Measurements from ENCODE around the gene HBA1.
"Not testable (repeated sequence)": the region's sequence is repeated elsewhere in the genome, so short reads cannot be mapped to it uniquely, and the experiment has no call there.

HBA1 gene

DNA sequence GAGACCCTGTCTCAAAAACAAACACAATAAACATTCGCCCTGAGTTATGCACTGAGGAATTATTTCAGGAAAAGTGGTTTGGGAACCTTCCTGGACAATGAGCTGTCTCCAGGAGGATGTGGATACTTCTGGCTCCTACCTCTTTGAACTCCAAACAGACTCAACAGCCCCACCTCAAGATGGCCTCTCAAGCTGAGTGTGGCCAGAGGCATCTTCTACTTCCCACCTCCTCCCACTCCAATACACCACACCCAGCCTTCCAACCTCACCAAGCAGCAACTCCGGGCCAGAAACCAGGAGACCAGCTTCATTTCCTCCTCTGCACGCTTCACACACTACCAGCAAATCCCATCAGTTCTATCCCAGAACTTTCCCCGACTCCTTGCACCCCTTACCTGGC, 15.4 kb downstream of the HBA1 start:
- Histone ChIP-seq H3K9me3 (ENCODE audit: control insufficient read depth in 1 of 2, low read length in 2 of 2) (no peaks in the 10 kb centered on the region), H3K4me3 (ENCODE audit: low read depth in 1 of 2, low read length in 2 of 2) (no peak overlapping the region), H3K27ac (ENCODE audit: low read length) (no peak overlapping the region), H3K4me1 (ENCODE audit: control insufficient read depth in 1 of 2, insufficient read depth in 2 of 2, low read length in 2 of 2) (no peaks in the 10 kb centered on the region), H3K27me3 (ENCODE audit: low read depth, low read length) (no peaks in the 10 kb centered on the region), H3K36me3 (ENCODE audit: control insufficient read depth in 1 of 2, insufficient read depth in 2 of 2, low read length in 2 of 2) (peaks cover 47 to 88% of the 10 kb centered on the region in 2 donors)

DNA sequence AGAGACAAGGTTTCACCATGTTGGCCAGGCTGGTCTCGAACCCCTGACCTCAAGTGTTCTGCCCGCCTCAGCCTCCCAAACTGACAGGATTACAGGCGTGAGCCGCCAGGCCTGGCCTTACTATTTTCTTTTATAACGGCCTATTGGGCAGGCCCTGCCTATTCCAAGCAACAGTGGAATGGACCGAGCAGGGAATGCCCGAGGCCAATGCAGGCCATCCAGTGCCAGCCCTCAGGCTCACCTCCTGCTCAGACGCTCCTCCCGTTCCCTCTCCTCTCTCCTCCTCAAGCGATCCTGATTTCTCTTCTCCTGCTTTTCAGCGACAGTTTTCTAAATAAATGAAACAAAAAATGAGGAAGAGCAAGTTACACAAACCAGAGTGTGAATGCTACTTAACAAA, 16.2 kb downstream of the HBA1 start:
- Histone ChIP-seq H3K9me3 (ENCODE audit: control insufficient read depth in 1 of 2, low read length in 2 of 2) (no peaks in the 10 kb centered on the region), H3K36me3 (ENCODE audit: control insufficient read depth in 1 of 2, insufficient read depth in 2 of 2, low read length in 2 of 2) (peaks cover 51 to 89% of the 10 kb centered on the region in 2 donors), H3K27ac (ENCODE audit: low read length) (no peak overlapping the region), H3K4me1 (ENCODE audit: control insufficient read depth in 1 of 2, insufficient read depth in 2 of 2, low read length in 2 of 2) (no peaks in the 10 kb centered on the region), H3K27me3 (ENCODE audit: low read depth, low read length) (no peaks in the 10 kb centered on the region), H3K4me3 (ENCODE audit: low read depth in 1 of 2, low read length in 2 of 2) (no peak overlapping the region)

DNA sequence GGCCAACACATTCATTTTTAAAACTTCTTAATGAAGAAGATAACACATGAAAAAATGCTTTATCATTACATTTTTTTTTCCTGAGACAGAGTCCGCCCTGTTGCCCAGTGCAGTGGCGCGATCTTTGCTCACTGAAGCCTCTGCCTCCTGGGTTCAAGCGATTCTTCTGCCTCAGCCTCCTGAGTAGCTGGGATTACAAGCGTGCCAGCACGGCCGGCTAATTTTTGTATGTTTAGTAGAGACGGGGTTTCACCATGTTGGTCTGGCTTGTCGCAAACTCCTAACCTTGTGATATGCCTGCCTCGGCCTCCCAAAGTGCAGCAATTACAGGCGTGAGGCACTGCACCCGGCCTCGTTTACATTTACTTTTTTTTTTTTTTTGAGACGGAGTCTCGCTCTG, 17.0 kb downstream of the HBA1 start:
- Histone ChIP-seq H3K9me3 (ENCODE audit: control insufficient read depth in 1 of 2, low read length in 2 of 2) (no peaks in the 10 kb centered on the region), H3K4me3 (ENCODE audit: low read depth in 1 of 2, low read length in 2 of 2) (no peak overlapping the region), H3K4me1 (ENCODE audit: control insufficient read depth in 1 of 2, insufficient read depth in 2 of 2, low read length in 2 of 2) (no peaks in the 10 kb centered on the region), H3K27me3 (ENCODE audit: low read depth, low read length) (no peaks in the 10 kb centered on the region), H3K27ac (ENCODE audit: low read length) (no peak overlapping the region), H3K36me3 (ENCODE audit: control insufficient read depth in 1 of 2, insufficient read depth in 2 of 2, low read length in 2 of 2) (peaks cover 50 to 91% of the 10 kb centered on the region in 2 donors)

DNA sequence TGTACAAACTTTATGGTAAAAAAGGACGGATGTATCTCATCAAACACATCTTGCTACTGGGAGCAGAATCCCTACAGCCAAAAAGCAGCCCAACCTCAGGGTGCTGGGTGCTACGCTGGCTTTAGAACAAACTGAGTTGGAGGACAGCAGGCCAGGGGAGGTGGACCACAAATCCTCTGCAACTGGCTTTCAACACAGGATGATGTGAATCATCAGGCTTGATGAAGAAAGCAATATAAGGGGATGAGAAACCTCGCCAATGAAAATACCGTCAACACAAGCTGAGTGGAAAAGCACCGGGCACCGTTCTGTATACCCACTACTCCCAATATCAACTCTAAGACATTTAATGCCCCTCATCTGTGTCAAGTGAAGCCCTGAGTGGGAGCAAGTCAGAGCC, 18.0 kb downstream of the HBA1 start:
- Histone ChIP-seq H3K9me3 (ENCODE audit: control insufficient read depth in 1 of 2, low read length in 2 of 2) (no peaks in the 10 kb centered on the region), H3K4me3 (ENCODE audit: low read depth in 1 of 2, low read length in 2 of 2) (no peak overlapping the region), H3K27me3 (ENCODE audit: low read depth, low read length) (no peaks in the 10 kb centered on the region), H3K4me1 (ENCODE audit: control insufficient read depth in 1 of 2, insufficient read depth in 2 of 2, low read length in 2 of 2) (no peaks in the 10 kb centered on the region), H3K36me3 (ENCODE audit: control insufficient read depth in 1 of 2, insufficient read depth in 2 of 2, low read length in 2 of 2) (peaks cover 47 to 91% of the 10 kb centered on the region in 2 donors), H3K27ac (ENCODE audit: low read length) (no peak overlapping the region)

DNA sequence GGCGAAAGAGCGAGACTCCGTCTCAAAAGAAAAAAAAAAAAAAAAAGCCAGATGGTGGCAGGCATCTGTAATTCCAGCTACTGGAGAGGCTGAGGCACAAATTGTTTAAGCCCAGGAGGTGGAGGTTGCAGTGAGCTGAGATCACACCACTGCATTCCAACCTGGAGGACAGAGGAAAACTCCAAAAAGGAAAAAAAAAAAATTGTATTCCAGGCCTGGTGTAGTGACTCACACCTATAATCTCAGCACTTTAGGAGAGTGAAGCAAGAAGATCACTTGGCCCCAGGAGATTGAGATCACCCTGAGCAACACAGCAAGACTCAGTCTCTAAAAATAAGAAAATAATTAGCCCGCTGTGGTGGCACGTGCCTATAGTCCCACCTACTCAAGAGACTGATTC, 23.9 kb downstream of the HBA1 start:
- H3K36me3 ChIP-seq (ENCODE audit: control insufficient read depth in 1 of 2, insufficient read depth in 2 of 2, low read length in 2 of 2), result peaks cover 32 to 69% of the 10 kb centered on the region in 2 donors
- H3K27me3 ChIP-seq (ENCODE audit: low read depth, low read length), result no peaks in the 10 kb centered on the region
- no peak overlapping the region for H3K4me3 ChIP-seq (ENCODE audit: low read depth in 1 of 2, low read length in 2 of 2)
- H3K27ac ChIP-seq (ENCODE audit: low read length), result no peak overlapping the region
- no peaks in the 10 kb centered on the region for H3K9me3 ChIP-seq (ENCODE audit: control insufficient read depth in 1 of 2, low read length in 2 of 2)
- H3K4me1 ChIP-seq (ENCODE audit: control insufficient read depth in 1 of 2, insufficient read depth in 2 of 2, low read length in 2 of 2), result no peaks in the 10 kb centered on the region

DNA sequence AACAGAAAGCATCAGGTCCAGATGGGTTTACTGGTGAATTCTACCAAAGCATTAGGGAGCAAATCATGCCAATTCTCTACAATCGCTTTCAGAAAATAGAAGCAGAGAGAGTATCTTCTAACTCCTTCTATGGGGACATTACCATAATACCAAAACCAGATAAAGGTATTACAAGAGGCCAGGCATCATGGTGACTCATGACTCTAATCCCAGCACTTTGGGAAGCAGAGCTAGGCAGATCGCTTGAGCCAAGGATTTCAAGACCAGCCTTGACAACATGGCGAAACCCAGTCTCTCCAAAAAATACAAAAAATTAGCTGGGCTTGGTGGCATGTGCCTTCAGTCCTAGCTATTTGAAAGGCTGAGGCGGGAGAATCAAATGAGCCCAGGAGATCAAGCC, 26.8 kb downstream of the HBA1 start:
- Histone ChIP-seq H3K4me3 (ENCODE audit: low read depth in 1 of 2, low read length in 2 of 2) (no peak overlapping the region), H3K27me3 (ENCODE audit: low read depth, low read length) (no peaks in the 10 kb centered on the region), H3K27ac (ENCODE audit: low read length) (no peak overlapping the region)

GRCh38 chr16:204046-204445, 27.6 kb downstream of the HBA1 start:
- not testable (repeated sequence) for H3K27ac ChIP-seq (ENCODE audit: low read length); H3K4me3 ChIP-seq (ENCODE audit: low read depth in 1 of 2, low read length in 2 of 2); H3K27me3 ChIP-seq (ENCODE audit: low read depth, low read length); H3K9me3 ChIP-seq (ENCODE audit: control insufficient read depth in 1 of 2, low read length in 2 of 2); H3K4me1 ChIP-seq (ENCODE audit: control insufficient read depth in 1 of 2, insufficient read depth in 2 of 2, low read length in 2 of 2)
- H3K36me3 ChIP-seq (ENCODE audit: control insufficient read depth in 1 of 2, insufficient read depth in 2 of 2, low read length in 2 of 2), result peaks cover 38 to 69% of the 10 kb centered on the region in 2 donors

More for the DNA sequence above, 26.8 kb downstream of the HBA1 start:
- no peaks in the 10 kb centered on the region for H3K4me1 ChIP-seq (ENCODE audit: control insufficient read depth in 1 of 2, insufficient read depth in 2 of 2, low read length in 2 of 2)
- H3K9me3 ChIP-seq (ENCODE audit: control insufficient read depth in 1 of 2, low read length in 2 of 2), result no peaks in the 10 kb centered on the region
- H3K36me3 ChIP-seq (ENCODE audit: control insufficient read depth in 1 of 2, insufficient read depth in 2 of 2, low read length in 2 of 2), result peaks cover 36 to 73% of the 10 kb centered on the region in 2 donors

DNA sequence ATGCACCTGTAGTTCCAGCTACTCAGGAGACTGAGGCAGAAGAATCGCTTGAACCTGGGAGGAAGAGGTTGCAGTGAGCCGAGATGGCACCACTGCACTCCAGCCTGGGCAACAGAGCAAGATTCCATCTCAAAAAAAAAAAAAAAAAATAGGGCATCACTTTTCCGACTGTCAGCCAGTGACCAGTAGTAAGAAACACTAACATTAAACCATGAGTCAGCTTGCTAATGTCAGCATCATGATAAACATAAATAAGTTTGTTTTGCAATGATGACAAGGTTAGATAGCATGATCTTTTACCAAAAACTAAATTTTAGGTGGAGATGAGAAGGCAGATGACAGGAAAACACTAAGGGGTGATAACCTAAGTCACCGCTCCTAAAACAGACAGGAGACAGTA, 32.9 kb downstream of the HBA1 start:
- not testable (repeated sequence) for H3K4me3 ChIP-seq (ENCODE audit: low read depth in 1 of 2, low read length in 2 of 2); H3K27me3 ChIP-seq (ENCODE audit: low read depth, low read length); H3K4me1 ChIP-seq (ENCODE audit: control insufficient read depth in 1 of 2, insufficient read depth in 2 of 2, low read length in 2 of 2); H3K27ac ChIP-seq (ENCODE audit: low read length); H3K9me3 ChIP-seq (ENCODE audit: control insufficient read depth in 1 of 2, low read length in 2 of 2)
- peaks cover 51 to 72% of the 10 kb centered on the region in 2 donors for H3K36me3 ChIP-seq (ENCODE audit: control insufficient read depth in 1 of 2, insufficient read depth in 2 of 2, low read length in 2 of 2)

DNA sequence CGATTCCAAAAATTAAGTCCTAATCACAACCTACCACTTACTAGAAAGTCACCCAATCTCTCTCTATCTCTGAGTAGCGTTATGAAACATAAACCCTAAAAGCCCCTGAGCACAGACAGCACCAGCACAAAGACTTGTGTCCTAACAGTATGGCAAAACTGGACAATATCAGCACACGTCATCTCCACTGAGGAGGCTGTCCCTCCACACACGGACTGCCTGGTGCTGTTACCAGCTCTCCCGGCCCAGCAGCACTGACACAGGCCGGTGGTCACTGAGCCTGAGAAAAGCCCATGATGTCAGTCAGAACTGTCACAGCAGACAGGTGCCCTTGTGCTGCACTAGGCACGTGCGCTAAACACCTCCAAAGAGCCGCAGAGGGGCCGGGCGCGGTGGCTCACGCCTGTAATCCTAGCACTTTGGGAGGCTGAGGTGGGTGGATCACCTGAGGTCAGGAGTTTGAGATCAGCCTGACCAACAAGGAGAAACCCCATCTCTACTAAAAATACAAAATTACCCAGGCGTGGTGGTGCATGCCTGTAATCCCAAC, 35.2 kb downstream of the HBA1 start:
- not testable (repeated sequence) for H3K4me3 ChIP-seq (ENCODE audit: low read depth in 1 of 2, low read length in 2 of 2)
- H3K36me3 ChIP-seq (ENCODE audit: control insufficient read depth in 1 of 2, insufficient read depth in 2 of 2, low read length in 2 of 2), result peaks cover 39 to 63% of the 10 kb centered on the region in 2 donors

GRCh38 chr16:212999-213398, 36.5 kb downstream of the HBA1 start:
- Histone ChIP-seq H3K4me3 (ENCODE audit: low read depth in 1 of 2, low read length in 2 of 2) (no peak overlapping the region), H3K27me3 (ENCODE audit: low read depth, low read length) (no peaks in the 10 kb centered on the region), H3K9me3 (ENCODE audit: control insufficient read depth in 1 of 2, low read length in 2 of 2) (no peaks in the 10 kb centered on the region), H3K36me3 (ENCODE audit: control insufficient read depth in 1 of 2, insufficient read depth in 2 of 2, low read length in 2 of 2) (peaks cover 37 to 59% of the 10 kb centered on the region in 2 donors), H3K27ac (ENCODE audit: low read length) (no peak overlapping the region), H3K4me1 (ENCODE audit: control insufficient read depth in 1 of 2, insufficient read depth in 2 of 2, low read length in 2 of 2) (no peaks in the 10 kb centered on the region)

More for the DNA sequence above, 35.2 kb downstream of the HBA1 start:
- not testable (repeated sequence) for H3K27me3 ChIP-seq (ENCODE audit: low read depth, low read length); H3K4me1 ChIP-seq (ENCODE audit: control insufficient read depth in 1 of 2, insufficient read depth in 2 of 2, low read length in 2 of 2); H3K27ac ChIP-seq (ENCODE audit: low read length); H3K9me3 ChIP-seq (ENCODE audit: control insufficient read depth in 1 of 2, low read length in 2 of 2)

GRCh38 chr16:220021-220420, 43.5 kb downstream of the HBA1 start:
- peaks cover 27 to 50% of the 10 kb centered on the region in 2 donors for H3K36me3 ChIP-seq (ENCODE audit: control insufficient read depth in 1 of 2, insufficient read depth in 2 of 2, low read length in 2 of 2)
- H3K9me3 ChIP-seq (ENCODE audit: control insufficient read depth in 1 of 2, low read length in 2 of 2), result no peaks in the 10 kb centered on the region
- no peaks in the 10 kb centered on the region for H3K27me3 ChIP-seq (ENCODE audit: low read depth, low read length)
- no peak overlapping the region for H3K27ac ChIP-seq (ENCODE audit: low read length)
- no peaks in the 10 kb centered on the region for H3K4me1 ChIP-seq (ENCODE audit: control insufficient read depth in 1 of 2, insufficient read depth in 2 of 2, low read length in 2 of 2)
- no peak overlapping the region for H3K4me3 ChIP-seq (ENCODE audit: low read depth in 1 of 2, low read length in 2 of 2)

Measured in muscle layer of duodenum (tissue), 2 donors.